ENCODE measurements around the gene SRD5A1. TPM values are rescaled to one million over a fixed set of nuclear protein-coding genes. Genes with fewer than 3 reads are reported as not detected.

The SRD5A1 gene
- total RNA-seq, 1 donor from 2014 or later, result 37.4 TPM

GRCh38 chr5:6710070-6710469 is 76.8 kb downstream of the SRD5A1 start:
- H3K27me3 ChIP-seq (ENCODE audit: control insufficient read depth, insufficient read depth, low read length), result no peaks in the 10 kb centered on the region
- no peaks in the 10 kb centered on the region for H3K36me3 ChIP-seq (ENCODE audit: control insufficient read depth, insufficient read depth, low read length)
- TF ChIP-seq CTCF (IDR thresholded peaks at IDR 0.05; ENCODE audit: insufficient read depth, low read length, poor library complexity, severe bottlenecking), result no peak
- DNase-seq (ENCODE audit: low read depth), result peak; percentile 69
- H3K4me3 ChIP-seq (ENCODE audit: low read depth, low read length), result no peak overlapping the region

- Histone ChIP-seq H3K36me3 (ENCODE audit: control insufficient read depth, insufficient read depth, low read length) (no peaks in the 10 kb centered on the region), H3K4me3 (ENCODE audit: low read depth, low read length) (no peak overlapping the region), H3K27me3 (ENCODE audit: control insufficient read depth, insufficient read depth, low read length) (no peaks in the 10 kb centered on the region)
- DNase-seq (ENCODE audit: low read depth), result no peak
- no peak for TF ChIP-seq CTCF (IDR thresholded peaks at IDR 0.05; ENCODE audit: insufficient read depth, low read length, poor library complexity, severe bottlenecking)
Measured at GRCh38 chr5:6710551-6711318, 77.5 kb downstream of the SRD5A1 start.

- no peak for DNase-seq (ENCODE audit: low read depth)
- no peaks in the 10 kb centered on the region for H3K36me3 ChIP-seq (ENCODE audit: control insufficient read depth, insufficient read depth, low read length)
- no peaks in the 10 kb centered on the region for H3K27me3 ChIP-seq (ENCODE audit: control insufficient read depth, insufficient read depth, low read length)
- no peak for TF ChIP-seq CTCF (IDR thresholded peaks at IDR 0.05; ENCODE audit: insufficient read depth, low read length, poor library complexity, severe bottlenecking)
- H3K4me3 ChIP-seq (ENCODE audit: low read depth, low read length), result peak overlapping the region; percentile 81
Measured at GRCh38 chr5:6711409-6712141, 78.3 kb downstream of the SRD5A1 start.

GRCh38 chr5:6712142-6712576 is 78.9 kb downstream of the SRD5A1 start:
- H3K27me3 ChIP-seq (ENCODE audit: control insufficient read depth, insufficient read depth, low read length), result no peaks in the 10 kb centered on the region
- no peak for TF ChIP-seq CTCF (IDR thresholded peaks at IDR 0.05; ENCODE audit: insufficient read depth, low read length, poor library complexity, severe bottlenecking)
- DNase-seq (ENCODE audit: low read depth), result no peak

GRCh38 chr5:6712577-6713273 is 79.5 kb downstream of the SRD5A1 start:
- H3K27me3 ChIP-seq (ENCODE audit: control insufficient read depth, insufficient read depth, low read length), result no peaks in the 10 kb centered on the region
- peak; percentile 75 for DNase-seq (ENCODE audit: low read depth)
- peak overlapping the region; percentile 81 for H3K4me3 ChIP-seq (ENCODE audit: low read depth, low read length)
- H3K36me3 ChIP-seq (ENCODE audit: control insufficient read depth, insufficient read depth, low read length), result no peaks in the 10 kb centered on the region
- no peak for TF ChIP-seq CTCF (IDR thresholded peaks at IDR 0.05; ENCODE audit: insufficient read depth, low read length, poor library complexity, severe bottlenecking)

More at GRCh38 chr5:6712142-6712576, 78.9 kb downstream of the SRD5A1 start:
- no peaks in the 10 kb centered on the region for H3K36me3 ChIP-seq (ENCODE audit: control insufficient read depth, insufficient read depth, low read length)
- peak overlapping the region; percentile 81 for H3K4me3 ChIP-seq (ENCODE audit: low read depth, low read length)

Measured in kidney epithelial cell (primary cell).